Measurements from ENCODE around the gene ATG7. TPM values are rescaled to one million over a fixed set of nuclear protein-coding genes. Genes with fewer than 3 reads are reported as not detected.

Gene ATG7
- total and polyA plus RNA-seq, 10 of the 15 experiments (the other 5 are each of a cell fraction or from before 2014, with no cell fraction given), result 13.5 to 49.5 (median 26.4) TPM

- BruUV-seq (replicated peaks), result no TSS peak
- in situ Hi-C loops (cut with MboI), result no loop called here
- Histone ChIP-seq H3K4me3 (no peak overlapping the region), H3K9me3 (replicated peaks; ENCODE audit: control insufficient read depth, insufficient read depth, low read length) (no peaks in the 10 kb centered on the region), H3K79me2 (ENCODE audit: control insufficient read depth, insufficient read depth, low read length) (no peaks in the 10 kb centered on the region), H3K9ac (ENCODE audit: control insufficient read depth, insufficient read depth, low read length) (no peak overlapping the region), H3K27ac (ENCODE audit: control insufficient read depth, insufficient read depth) (no peak overlapping the region), H3K27me3 (replicated peaks in 1 of 2; ENCODE audit: control insufficient read depth in 2 of 2, insufficient read depth in 2 of 2, low read length in 1 of 2) (no peaks in the 10 kb centered on the region), H3K4me1 (ENCODE audit: control insufficient read depth, insufficient read depth, low read length) (no peaks in the 10 kb centered on the region; the same call in 1 of the 2 replicates), H4K20me1 (ENCODE audit: control insufficient read depth, insufficient read depth) (no peaks in the 10 kb centered on the region; the same call in 1 of the 2 replicates), H3K4me2 (ENCODE audit: control insufficient read depth, insufficient read depth) (no peak overlapping the region), H2AFZ (ENCODE audit: control insufficient read depth, low read depth, low read length) (no peak overlapping the region), H3K36me3 (ENCODE audit: control insufficient read depth in 2 of 2, insufficient read depth in 2 of 2, low read length in 1 of 2) (no peaks in the 10 kb centered on the region; a peak in 1 of 4 replicates)
- no peak for TF ChIP-seq TARDBP (IDR thresholded peaks at IDR 0.05; ENCODE audit: borderline replicate concordance)
- no peak for TF ChIP-seq HDAC2 (IDR thresholded peaks at IDR 0.05)
- FAIRE-seq, result no peak
- CTCF ChIA-PET, result interaction anchor here (0.8 to 1.6 kb wide), 6 partner anchors 10 to 633 kb away, joined by 3 to 10 read pairs (median 4); no protein-coding TSS in a partner anchor
- DNase-seq (ENCODE audit: low read depth, low spot score), result no peak
- WGBS (ENCODE audit: insufficient coverage, insufficient replicate concordance, low lambda C conversion rate, missing lambda C conversion rate), result 76% methylated on average over 6 of the region's 6 CpGs
- SMC1A ChIA-PET (ENCODE audit: uncharacterized antibody, unreplicated experiment), result interaction anchor here (0.8 to 2.5 kb wide), 5 partner anchors 10 to 199 kb away, joined by 3 to 11 read pairs (median 6); no protein-coding TSS in a partner anchor
- no peak; the same call in 2 of the 3 replicates for ATAC-seq
- intact Hi-C loops (cut with micrococcal nuclease; ENCODE audit: unreplicated experiment), result no loop called here
- POLR2A ChIA-PET, result no interaction called here
- RAD21 ChIA-PET (ENCODE audit: unreplicated experiment), result interaction anchor here (1.5 kb wide), 2 partner anchors 253 to 259 kb away, joined by 4 to 6 read pairs; partner anchors contain the start of gene VGLL4
Observed at GRCh38 chr3:11391174-11391879, 119.1 kb downstream of the ATG7 start.

GRCh38 chr3:11392014-11392859, 120.0 kb downstream of the ATG7 start:
- BruUV-seq (replicated peaks), result no TSS peak
- SMC1A ChIA-PET (ENCODE audit: uncharacterized antibody, unreplicated experiment), result interaction anchor here (1.4 to 2.5 kb wide), 3 partner anchors 11 to 28 kb away, joined by 6 to 11 read pairs (median 10); no protein-coding TSS in a partner anchor
- H3K9ac ChIP-seq (ENCODE audit: control insufficient read depth, insufficient read depth, low read length), result no peak overlapping the region
- H3K27me3 ChIP-seq (replicated peaks in 1 of 2; ENCODE audit: control insufficient read depth in 2 of 2, insufficient read depth in 2 of 2, low read length in 1 of 2), result no peaks in the 10 kb centered on the region
- RAD21 ChIA-PET (ENCODE audit: unreplicated experiment), result no interaction called here
- H3K79me2 ChIP-seq (ENCODE audit: control insufficient read depth, insufficient read depth, low read length), result no peaks in the 10 kb centered on the region
- CTCF ChIA-PET, result interaction anchor here (0.6 to 1.6 kb wide), 2 partner anchors 13 to 259 kb away, joined by 3 to 10 read pairs; no protein-coding TSS in a partner anchor
- no peak overlapping the region for H3K4me2 ChIP-seq (ENCODE audit: control insufficient read depth, insufficient read depth)
- no peak overlapping the region for H2AFZ ChIP-seq (ENCODE audit: control insufficient read depth, low read depth, low read length)
- POLR2A ChIA-PET, result no interaction called here
- H3K4me3 ChIP-seq, result no peak overlapping the region
- ATAC-seq, result no peak
- 67% methylated on average over 3 of the region's 3 CpGs for WGBS (ENCODE audit: insufficient coverage, insufficient replicate concordance, low lambda C conversion rate, missing lambda C conversion rate)
- DNase-seq (ENCODE audit: low read depth, low spot score), result no peak
- FAIRE-seq, result no peak
- intact Hi-C loops (cut with micrococcal nuclease; ENCODE audit: unreplicated experiment), result no loop called here
- no peaks in the 10 kb centered on the region; the same call in 1 of the 2 replicates for H3K4me1 ChIP-seq (ENCODE audit: control insufficient read depth, insufficient read depth, low read length)
- in situ Hi-C loops (cut with MboI), result no loop called here
- H3K9me3 ChIP-seq (replicated peaks; ENCODE audit: control insufficient read depth, insufficient read depth, low read length), result no peaks in the 10 kb centered on the region
- no peak overlapping the region for H3K27ac ChIP-seq (ENCODE audit: control insufficient read depth, insufficient read depth)
- H4K20me1 ChIP-seq (ENCODE audit: control insufficient read depth, insufficient read depth), result no peaks in the 10 kb centered on the region; the same call in 1 of the 2 replicates
- H3K36me3 ChIP-seq (ENCODE audit: control insufficient read depth in 2 of 2, insufficient read depth in 2 of 2, low read length in 1 of 2), result no peaks in the 10 kb centered on the region; a peak in 1 of 4 replicates
- no peak for TF ChIP-seq CBX5 (IDR thresholded peaks at IDR 0.05; ENCODE audit: low read depth)
- TF ChIP-seq TCF12 (IDR thresholded peaks at IDR 0.05; ENCODE audit: low read depth, low read length), result no peak
- TF ChIP-seq POLR2AphosphoS2 (IDR thresholded peaks at IDR 0.05; ENCODE audit: low read depth, low read length), result no peak
- TF ChIP-seq CEBPZ (IDR thresholded peaks at IDR 0.05; ENCODE audit: low read depth, low read length), result no peak
- TF ChIP-seq IRF4 (IDR thresholded peaks at IDR 0.05; ENCODE audit: low read depth, low read length), result no peak
- TF ChIP-seq ZNF217 (IDR thresholded peaks at IDR 0.05), result no peak
- no peak for TF ChIP-seq NR2F1 (conservative IDR thresholded peaks at IDR 0.05)
- TF ChIP-seq EGR1 (IDR thresholded peaks at IDR 0.05; ENCODE audit: borderline replicate concordance in 1 of 2, low read depth in 2 of 2, low read length in 2 of 2), result no peak
